H1 (cell line): ENCODE results near the gene NFIA. TPM values are rescaled to one million over a fixed set of nuclear protein-coding genes. Genes with fewer than 3 reads are reported as not detected.

Experiments used
- CBX5 ChIP-seq: fragments of 300-800, 300-1000 bp; sonication (generic); IDR thresholded peaks from 2 replicates; pipeline ENCODE4 v1.7.1; 2016; ENCODE audit warnings: antibody characterized with exemption, low read length, low read depth
- EZH2 ChIP-seq: fragments of 200-600 bp; sonication (generic); IDR thresholded peaks from 2 replicates; pipeline ENCODE4 v1.7.1; 2012; ENCODE audit warnings: low read depth, mild to moderate bottlenecking, moderate library complexity, low read length, inconsistent platforms; ENCODE audit not compliant: severe bottlenecking
- HDAC6 ChIP-seq: IDR thresholded peaks from one replicate; pipeline ENCODE4 v1.7.1; 2012; ENCODE audit warnings: low read depth, mild to moderate bottlenecking, inconsistent platforms, low read length, moderate library complexity
- NANOG ChIP-seq: IDR thresholded peaks from 2 replicates; pipeline ENCODE4 v1.6.1; 2011; ENCODE audit warnings: low read length, low read depth, mild to moderate bottlenecking, inconsistent platforms; ENCODE audit not compliant: insufficient read depth, poor library complexity, severe bottlenecking
- SP2 ChIP-seq: IDR thresholded peaks from 2 replicates; pipeline ENCODE4 v1.6.1; 2012; ENCODE audit warnings: mild to moderate bottlenecking, low read length, inconsistent platforms
- SUZ12 ChIP-seq: fragments of 200-600 bp; sonication (generic); IDR thresholded peaks from 2 replicates; pipeline ENCODE4 v1.6.1; 2012; ENCODE audit warnings: mild to moderate bottlenecking, inconsistent platforms, low read length, moderate library complexity, mixed read lengths
- polyA plus RNA-seq, 7 experiments: library from polyadenylated mRNA; depleted of rRNA in 3 of 7; stranded (reverse) in 5 of 7; unstranded in 2 of 7; fragments of >200 nt in 5 of 7; fragments of 200-250 nt in 2 of 7; gene quantifications; 1 replicate in 5 of 7; 2 replicates in 1 of 7; 4 replicates in 1 of 7; pipeline versions ENCODE4 v1.2.1 to v1.2.3, GENCODE V29; 2011 to 2013; ENCODE audit warnings: missing spikeins in 2 of 7, mixed read lengths in 2 of 7
- total RNA-seq: library from RNA; stranded (reverse); fragmentation: NEBNext Ultra II Directional; extraction: Animal tissue kit (Norgen Biotek cat#: 25700); gene quantifications from 2 replicates; pipeline ENCODE4 v1.2.1, GENCODE V29; 2021
- TF ChIP-seq, protein P1 (sequence below): IDR thresholded peaks from 2 replicates; pipeline ENCODE4 v1.6.1; 2012; ENCODE audit warnings: inconsistent platforms

NFIA gene
- total and polyA plus RNA-seq, 2 of the 8 experiments (the other 6 are each of a cell fraction or from before 2014, with no cell fraction given) = 1.8 to 2.3 TPM

DNA sequence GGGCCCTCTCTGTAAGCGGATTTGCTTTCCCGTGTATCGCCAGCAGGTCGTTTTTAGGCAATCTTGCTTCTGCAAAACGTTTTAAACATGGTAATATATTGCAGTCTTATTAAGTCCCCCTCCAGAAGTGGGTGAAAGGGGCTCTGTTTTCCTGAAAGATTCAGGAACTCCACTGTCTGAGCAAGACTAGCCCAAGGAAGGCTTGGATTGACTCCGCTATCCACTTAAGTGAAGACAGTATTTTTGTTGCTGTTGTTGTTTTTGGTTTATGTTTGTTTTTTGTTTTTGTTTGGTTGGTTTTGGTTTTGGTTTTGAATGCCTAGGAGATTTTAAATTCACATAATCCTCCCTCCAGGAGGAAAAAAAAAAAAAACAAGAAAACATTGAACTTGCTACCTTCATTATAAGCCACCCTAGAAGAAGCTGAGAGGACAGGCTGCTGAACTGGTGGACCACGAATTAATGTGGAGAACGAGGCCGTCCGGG lies 29.1 kb upstream of the NFIA start (continued):
- TF ChIP-seq SP2 (no peak), HDAC6 (no peak), NANOG (no peak), SUZ12 (peak; percentile 81; the same call in 1 of the 2 replicates), EZH2 (peak; percentile 68), CBX5 (no peak)
- TF ChIP-seq, protein P1, sequence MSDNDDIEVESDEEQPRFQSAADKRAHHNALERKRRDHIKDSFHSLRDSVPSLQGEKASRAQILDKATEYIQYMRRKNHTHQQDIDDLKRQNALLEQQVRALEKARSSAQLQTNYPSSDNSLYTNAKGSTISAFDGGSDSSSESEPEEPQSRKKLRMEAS = no peak
